GM12878 (cell line): Measurements from ENCODE around the gene NFATC3. TPM values are rescaled to one million over a fixed set of nuclear protein-coding genes. Genes with fewer than 3 reads are reported as not detected.

Experiments used
- ATAC-seq: fragments of 200-7000 bp; cut with Tn5 transposase; 3 replicates; pipeline ENCODE4 v1.9.1; 2020; ENCODE audit warnings: mild to moderate bottlenecking, moderate library complexity
- BruUV-seq: library from RNA; stranded (reverse); fragments of 400-500 nt; replicated peaks from 2 replicates; lab custom pipeline; 2021; lab: Mats Ljungman, UMichigan
- CTCF ChIA-PET: fragments of 300-600 bp; sonication (Branson Sonifier 250); formaldehyde crosslinking; extraction: SDS; loops from one replicate; lab custom pipeline; 2021; ENCODE audit warnings: inconsistent platforms; lab: Yijun Ruan, JAX
- POLR2A ChIA-PET: fragments of 350-600 bp; formaldehyde crosslinking; extraction: SDS; loops from one replicate; lab custom pipeline; 2021; ENCODE audit warnings: inconsistent platforms; lab: Charles Lee
- RAD21 ChIA-PET: fragments of 300-600 bp; sonication (Branson Sonifier 250); formaldehyde crosslinking; loops from one replicate; lab custom pipeline; 2023; ENCODE audit warnings: antibody characterized with exemption; ENCODE audit not compliant: unreplicated experiment; lab: Charles Lee
- SMC1A ChIA-PET: fragments of 300-600 bp; sonication (Branson Sonifier 250); formaldehyde crosslinking; loops from one replicate; lab custom pipeline; 2023; ENCODE audit not compliant: unreplicated experiment, uncharacterized antibody; lab: Charles Lee
- DNase-seq: peaks from one replicate; pipeline ENCODE4 v3.0.0-alpha.2; 2011; ENCODE audit warnings: low read depth, low spot score
- FAIRE-seq: peaks from 3 replicates; lab custom pipeline; 2011; peaks lifted over from hg19 to GRCh38; lab: Jason Lieb, UNC
- H2AFZ ChIP-seq: 2 replicates; pipeline ENCODE4 v1.6.0; 2011; ENCODE audit warnings: low read depth, low read length, control low read depth; ENCODE audit not compliant: control insufficient read depth
- H3K27ac ChIP-seq: 2 replicates; pipeline ENCODE4 v1.5.1; 2011; ENCODE audit warnings: control low read depth; ENCODE audit not compliant: control insufficient read depth, insufficient read depth
- H3K27me3 ChIP-seq, 2 experiments: replicated peaks in 1 of 2; 2 replicates each; pipeline versions ENCODE4 v1.6.0 to v1.6.1; 2011; ENCODE audit warnings: low read length in 1 of 2; ENCODE audit not compliant: control insufficient read depth in 2 of 2, insufficient read depth in 2 of 2
- H3K36me3 ChIP-seq, 2 experiments: 2 replicates each; pipeline ENCODE4 v1.5.1; 2011; ENCODE audit warnings: low read length in 1 of 2; ENCODE audit not compliant: control insufficient read depth in 2 of 2, insufficient read depth in 2 of 2
- H3K4me1 ChIP-seq: 2 replicates; pipeline ENCODE4 v1.6.1; 2011; ENCODE audit warnings: mild to moderate bottlenecking, low read length, moderate library complexity, mixed read lengths; ENCODE audit not compliant: control insufficient read depth, insufficient read depth
- H3K4me2 ChIP-seq: 2 replicates; pipeline ENCODE4 v1.6.0; 2011; ENCODE audit warnings: control low read depth; ENCODE audit not compliant: control insufficient read depth, insufficient read depth
- H3K4me3 ChIP-seq: fragments of 200-600 bp; sonication (generic); 2 replicates; pipeline ENCODE4 v1.5.1; 2016
- H3K79me2 ChIP-seq: 2 replicates; pipeline ENCODE4 v1.6.0; 2011; ENCODE audit warnings: low read length; ENCODE audit not compliant: control insufficient read depth, insufficient read depth
- H3K9ac ChIP-seq: 2 replicates; pipeline ENCODE4 v1.8.0; 2011; ENCODE audit warnings: low read length, control low read depth, mixed read lengths; ENCODE audit not compliant: control insufficient read depth, insufficient read depth
- H3K9me3 ChIP-seq: replicated peaks from 3 replicates; pipeline ENCODE4 v1.5.1; 2011; ENCODE audit warnings: mild to moderate bottlenecking, low read length; ENCODE audit not compliant: control insufficient read depth, insufficient read depth
- H4K20me1 ChIP-seq: 2 replicates; pipeline ENCODE4 v1.6.0; 2011; ENCODE audit not compliant: control insufficient read depth, insufficient read depth
- ATF3 ChIP-seq: IDR thresholded peaks from 2 replicates; pipeline ENCODE4 v1.6.1; 2011; ENCODE audit warnings: low read depth, mild to moderate bottlenecking, low read length, moderate library complexity, borderline replicate concordance; ENCODE audit errors: extremely low read depth
- BHLHE40 ChIP-seq, 2 experiments: fragments of 450-650 bp in 1 of 2; IDR thresholded peaks; 2 replicates each; pipeline ENCODE4 v1.6.1; 2011 to 2017; ENCODE audit warnings: low read depth in 2 of 2, borderline replicate concordance in 1 of 2, improper control_type of control experiment in 1 of 2, low read length in 1 of 2, mild to moderate bottlenecking in 1 of 2
- IKZF1 ChIP-seq: fragments of 450-650 bp; conservative IDR thresholded peaks from 2 replicates; pipeline ENCODE4 v1.6.1; 2017; ENCODE audit warnings: antibody characterized with exemption, mild to moderate bottlenecking
- LARP7 ChIP-seq: fragments of 450-650 bp; IDR thresholded peaks from 2 replicates; pipeline ENCODE4 v1.6.1; 2017; ENCODE audit warnings: mild to moderate bottlenecking
- NKRF ChIP-seq: fragments of 450-650 bp; conservative IDR thresholded peaks from 2 replicates; pipeline ENCODE4 v1.6.1; 2017; ENCODE audit warnings: mild to moderate bottlenecking, moderate library complexity
- RAD51 ChIP-seq: fragments of 450-650 bp; IDR thresholded peaks from 2 replicates; pipeline ENCODE4 v1.6.1; 2016; ENCODE audit warnings: moderate library complexity, mild to moderate bottlenecking, inconsistent platforms
- USF1 ChIP-seq: IDR thresholded peaks from 2 replicates; pipeline ENCODE4 v1.6.1; 2011; ENCODE audit warnings: borderline replicate concordance, low read depth, mild to moderate bottlenecking, moderate library complexity, mixed read lengths, low read length; ENCODE audit not compliant: insufficient read depth; ENCODE audit errors: extremely low read length
- WGBS: methylation state at CpG from one replicate; pipeline ENCODE4 v1.1.6; 2016; ENCODE audit warnings: low lambda C conversion rate; ENCODE audit not compliant: insufficient replicate concordance, insufficient coverage; ENCODE audit errors: missing lambda C conversion rate; 5-methylcytosine and 5-hydroxymethylcytosine counted together
- in situ Hi-C: fragments of 300-500 bp; cut with MboI; formaldehyde crosslinking; loops from 9 replicates; pipeline ENCODE4 v1.14.3; 2018; ENCODE audit warnings: mixed read lengths
- intact Hi-C: fragments of 100-400 bp; cut with micrococcal nuclease; formaldehyde crosslinking; loops from one replicate; pipeline ENCODE4 v1.14.2; 2022; ENCODE audit not compliant: unreplicated experiment
- polyA plus RNA-seq, 11 experiments: library from polyadenylated mRNA; depleted of rRNA in 4 of 11; unstranded in 6 of 11; stranded (reverse) in 5 of 11; fragments of >200 nt; fragmentation: Nextera tagmentation in 4 of 11; fragmentation: Illumina TruSeq in 1 of 11; extraction: Ambion mirVana in 4 of 11; extraction: Trizol in 1 of 11; gene quantifications; 1 replicate in 1 of 11; 2 replicates in 10 of 11; pipeline versions ENCODE4 v1.2.1 to v1.2.3, GENCODE V29; 2011 to 2016; ENCODE audit warnings: inconsistent platforms in 2 of 11, missing spikeins in 2 of 11, low read depth in 1 of 11
- total RNA-seq, 4 experiments: library from RNA; depleted of rRNA in 3 of 4; stranded (reverse); fragments of >200 nt in 3 of 4; fragmentation: Illumina TruSeq in 1 of 4; extraction: Trizol in 1 of 4; gene quantifications; 2 replicates each; pipeline versions ENCODE4 v1.2.1 to v1.2.3, GENCODE V29; 2013 to 2021

The NFATC3 gene
- total and polyA plus RNA-seq, 10 of the 15 experiments (the other 5 are each of a cell fraction or from before 2014, with no cell fraction given) = 4.2 to 37.6 (median 24.9) TPM

- Histone ChIP-seq H3K4me2 (peak overlapping the region; percentile 98), H3K4me3 (peak overlapping the region; percentile 62; the same call in 1 of the 2 replicates), H3K9me3 (no peaks in the 10 kb centered on the region), H3K36me3 (no peaks in the 10 kb centered on the region), H4K20me1 (no peaks in the 10 kb centered on the region), H3K9ac (peak overlapping the region; percentile 68), H3K4me1 (peaks cover 11% of the 10 kb centered on the region), H3K79me2 (no peaks in the 10 kb centered on the region), H3K27ac (no peak overlapping the region), H2AFZ (peak overlapping the region; percentile 97), H3K27me3 (no peaks in the 10 kb centered on the region)
- RAD21 ChIA-PET = interaction anchor here (0.8 to 2.9 kb wide), 6 partner anchors 21 to 151 kb away, joined by 3 to 22 read pairs (median 4); partner anchors contain the start of genes NFATC3 and SLC7A6
- SMC1A ChIA-PET = interaction anchor here (1.0 to 3.2 kb wide), 3 partner anchors 9 to 151 kb away, joined by 3 to 18 read pairs (median 9); partner anchors contain the start of gene NFATC3
- ATAC-seq = no peak
- POLR2A ChIA-PET = interaction anchor here (0.6 to 1.3 kb wide), 5 partner anchors 8 to 487 kb away, joined by 3 to 4 read pairs (median 3); partner anchors contain the start of gene NFATC3
- WGBS = 8% methylated on average over 39 of the region's 45 CpGs
- CTCF ChIA-PET = interaction anchor here (0.6 to 3.5 kb wide), 5 partner anchors 21 to 160 kb away, joined by 3 to 26 read pairs (median 10); no protein-coding TSS in a partner anchor
- DNase-seq = no peak
- in situ Hi-C loops (no loop called here), intact Hi-C loops (no loop called here)
- FAIRE-seq = no peak
- TF ChIP-seq NKRF (no peak), LARP7 (0 out of 2 replicates have a peak, but pooled peaks have one; percentile 17), IKZF1 (no peak), RAD51 (peak; percentile 17; the same call in 1 of the 2 replicates), ATF3 (peak; percentile 31; the same call in 1 of the 2 replicates), USF1 (peak; percentile 87), BHLHE40 (IDR thresholded peaks at IDR 0.05; ENCODE audit: borderline replicate concordance in 1 of 2, low read depth in 2 of 2, low read length in 1 of 2) (peak; percentile 30 to 52; a peak in 1 of 4 replicates)
- no TSS peak for BruUV-seq
These were observed 151.1 kb downstream of the NFATC3 start for GRCh38 chr16:68236137-68236825.
